ENCODE results near the gene IL18BP. TPM values are rescaled to one million over a fixed set of nuclear protein-coding genes. Genes with fewer than 3 reads are reported as not detected.

The IL18BP gene
- 10 to 100 TPM; 12.5 to 13.8 TPM for total RNA-seq

DNA sequence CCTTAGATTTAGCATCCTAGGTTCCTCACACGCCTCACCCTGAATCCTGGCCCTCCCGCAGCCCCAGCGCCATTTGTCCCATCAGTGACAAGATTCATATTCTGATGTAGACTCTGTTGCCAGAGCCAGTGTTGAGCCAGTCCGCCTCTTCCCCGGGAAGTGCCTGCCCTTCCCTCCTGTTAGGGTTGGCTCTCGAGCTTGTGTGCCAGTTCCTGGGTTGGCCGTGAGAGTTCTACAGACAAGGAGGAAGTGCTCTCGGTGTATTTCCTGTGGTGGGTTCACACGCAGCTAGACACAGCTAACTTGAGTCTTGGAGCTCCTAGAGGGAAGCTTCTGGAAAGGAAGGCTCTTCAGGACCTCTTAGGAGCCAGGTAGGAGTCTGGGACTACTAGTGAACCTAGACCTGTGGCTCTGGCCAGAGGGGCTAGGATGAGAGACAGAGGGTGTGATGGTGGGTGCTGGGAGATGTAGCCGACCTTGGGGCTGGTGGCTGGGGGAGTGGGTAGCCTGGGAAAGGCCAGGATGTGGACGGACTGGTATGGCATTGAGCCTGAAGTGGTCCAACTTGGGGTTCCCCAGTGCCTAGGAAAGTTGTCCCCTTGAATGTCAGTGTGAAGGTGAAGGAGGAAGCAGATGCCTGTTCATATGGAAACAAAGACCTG is at the start of gene IL18BP:
IL18BP (plus strand) TSS at position 261 of the 662 bp plus-strand sequence. CDS start 1,076 bp downstream, outside the sequence.
- DNase-seq (ENCODE audit: low spot score in 2 of 2) = no peak
- H3K27ac Mint-ChIP-seq = peak within 1 kb of the TSS; percentile 94 to 96
- ATAC-seq = peak; percentile 7 to 43
- H3K9me3 Mint-ChIP-seq = no peaks in the 10 kb centered on the region
- H3K36me3 Mint-ChIP-seq = peaks cover 0 to 7% of the 10 kb centered on the region in 2 donors

DNA sequence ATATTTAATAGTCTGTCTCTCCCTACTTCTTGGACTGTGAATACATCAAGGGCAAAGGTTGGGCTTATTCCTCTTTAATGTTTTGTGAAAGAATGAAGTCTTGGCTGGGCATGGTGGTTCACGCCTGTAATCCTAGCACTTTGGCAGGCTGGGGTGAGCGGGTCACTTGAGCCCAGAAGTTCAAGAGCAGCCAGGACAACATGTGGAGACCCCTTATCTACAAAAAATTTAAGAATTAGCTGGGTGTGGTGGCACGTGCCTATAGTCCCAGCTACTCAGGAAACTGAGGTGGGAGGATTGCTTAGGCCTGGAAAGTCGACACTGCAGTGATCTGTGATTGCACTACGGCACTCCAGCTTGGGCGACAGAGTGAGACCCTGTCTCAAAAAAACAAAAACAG is 49.7 kb upstream of the IL18BP start:
- H3K36me3 Mint-ChIP-seq = peaks cover 0 to 6% of the 10 kb centered on the region in 2 donors
- ATAC-seq = no peak
- DNase-seq (ENCODE audit: low spot score in 2 of 2) = no peak
- H3K27ac Mint-ChIP-seq = peak overlapping the region in 1 of 2 donors; percentile 29
- no peaks in the 10 kb centered on the region for H3K9me3 Mint-ChIP-seq

DNA sequence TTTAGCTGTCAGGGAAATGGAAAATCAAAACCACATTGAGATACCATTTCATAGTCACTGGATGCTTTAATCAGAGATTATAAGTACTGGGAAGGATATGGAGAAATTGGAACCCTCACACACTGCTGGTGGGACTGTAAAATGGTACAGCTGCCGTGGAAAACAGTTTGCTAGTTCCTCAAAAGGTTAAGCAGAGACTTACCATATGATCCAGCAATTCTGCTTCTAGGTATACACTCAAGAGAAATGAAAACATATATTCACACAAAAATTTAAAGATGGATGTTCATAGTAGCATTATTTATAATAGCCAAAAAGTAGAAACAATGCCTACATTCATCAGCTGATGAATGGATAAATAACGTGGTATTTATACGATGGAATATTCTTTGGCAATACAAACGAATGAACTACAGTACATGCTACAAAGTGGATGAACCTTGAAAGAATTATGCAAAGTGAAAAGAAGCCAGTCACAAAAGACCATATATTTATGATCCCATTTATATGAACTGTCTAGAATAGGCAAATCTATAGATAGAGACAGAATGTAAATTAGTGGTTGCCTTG is 46.9 kb upstream of the IL18BP start:
- Mint-ChIP-seq H3K27ac (no peak overlapping the region), H3K9me3 (no peaks in the 10 kb centered on the region)
- DNase-seq (ENCODE audit: low spot score in 2 of 2) = no peak

DNA sequence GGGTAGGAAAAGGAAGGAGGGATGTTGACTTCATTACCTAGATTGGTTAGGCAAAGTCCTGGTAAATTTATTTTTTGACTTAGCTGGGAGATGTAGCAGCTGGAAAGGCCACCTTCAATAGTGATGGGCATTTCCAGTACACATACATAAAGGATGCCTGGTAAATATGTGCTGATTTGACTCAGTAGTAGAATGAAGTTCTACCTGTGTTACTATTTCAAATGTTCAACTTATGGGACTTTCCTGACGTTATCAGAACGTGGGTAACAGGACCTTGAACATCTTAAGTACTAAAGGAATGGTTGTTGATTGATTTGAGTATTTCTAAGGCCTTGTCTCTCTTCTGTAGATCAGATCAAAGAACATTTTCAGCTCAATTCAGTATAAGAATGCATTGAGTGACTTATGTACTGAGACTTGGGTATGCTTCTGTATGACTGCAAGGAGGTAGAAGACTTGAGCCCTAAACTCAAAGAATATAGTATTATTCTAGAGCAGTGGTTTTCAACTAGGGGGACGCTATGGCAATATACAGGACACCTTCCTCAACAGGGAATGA is 42.7 kb upstream of the IL18BP start:
- ATAC-seq = peak; percentile 28 to 88
- H3K27ac Mint-ChIP-seq = peak overlapping the region in 1 of 2 donors; percentile 1
- peaks cover 6% of the 10 kb centered on the region in 2 donors for H3K36me3 Mint-ChIP-seq
- peaks cover 0 to 4% of the 10 kb centered on the region in 2 donors for H3K9me3 Mint-ChIP-seq
- DNase-seq (ENCODE audit: low spot score in 2 of 2) = no peak

More for the DNA sequence above, 46.9 kb upstream of the IL18BP start:
- ATAC-seq = no peak
- H3K36me3 Mint-ChIP-seq = no peaks in the 10 kb centered on the region

DNA sequence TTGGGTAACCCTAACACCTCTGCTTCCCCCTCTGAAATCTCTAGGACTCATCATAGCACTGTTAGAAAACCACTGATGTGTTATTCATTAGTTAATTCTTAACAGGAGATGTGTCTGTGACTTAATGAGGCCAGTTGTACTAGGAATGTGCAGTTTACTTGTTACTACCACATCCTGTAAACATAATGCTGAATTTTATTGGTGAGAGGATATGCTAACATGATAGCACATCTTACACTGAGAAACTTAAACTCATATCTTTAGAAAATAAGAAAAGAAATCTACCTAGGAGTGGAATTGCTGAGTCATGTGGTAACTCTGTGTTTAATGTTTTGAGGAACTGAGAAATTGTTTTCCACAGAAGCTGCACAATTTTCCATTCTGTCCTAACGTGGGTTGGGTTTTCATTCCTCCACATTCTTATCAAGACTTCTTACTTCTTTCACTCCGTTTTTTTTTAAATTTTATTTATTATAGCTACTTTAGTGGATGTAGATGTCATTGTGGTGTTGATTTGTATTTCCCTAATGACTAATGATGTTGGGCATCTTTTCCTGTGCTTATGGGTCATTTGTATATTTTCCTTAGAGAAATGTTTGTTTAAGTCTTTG is 36.2 kb upstream of the IL18BP start:
- Mint-ChIP-seq H3K9me3 (peaks cover 0 to 5% of the 10 kb centered on the region in 2 donors), H3K27ac (peak overlapping the region; percentile 69 to 92), H3K36me3 (peaks cover 11 to 22% of the 10 kb centered on the region in 2 donors)
- DNase-seq (ENCODE audit: low spot score in 2 of 2) = no peak
- peak; percentile 60 to 89 for ATAC-seq

DNA sequence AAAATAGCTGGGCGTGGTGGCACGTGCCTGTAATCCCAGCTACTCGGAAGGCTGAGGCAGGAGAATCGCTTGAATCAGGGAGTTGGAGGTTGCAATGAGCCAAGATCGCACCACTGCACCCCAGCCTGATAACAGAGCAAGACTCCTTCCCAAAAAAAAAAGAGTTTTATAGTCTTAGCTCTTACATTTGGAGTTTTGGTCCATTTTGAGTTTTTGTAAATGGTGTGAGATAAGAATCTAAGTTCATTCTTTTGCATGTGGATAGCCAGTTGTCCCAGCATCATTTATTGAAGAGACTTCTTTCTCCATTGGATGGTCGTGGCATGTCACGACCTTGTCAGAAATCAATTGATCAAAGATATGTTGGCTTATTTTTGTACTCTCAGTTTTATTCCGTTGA is 35.2 kb upstream of the IL18BP start:
- ATAC-seq (no peak), DNase-seq (ENCODE audit: low spot score in 2 of 2) (no peak)
- H3K36me3 Mint-ChIP-seq = peaks cover 11 to 22% of the 10 kb centered on the region in 2 donors
- H3K9me3 Mint-ChIP-seq = peaks cover 0 to 5% of the 10 kb centered on the region in 2 donors
- H3K27ac Mint-ChIP-seq = no peak overlapping the region

DNA sequence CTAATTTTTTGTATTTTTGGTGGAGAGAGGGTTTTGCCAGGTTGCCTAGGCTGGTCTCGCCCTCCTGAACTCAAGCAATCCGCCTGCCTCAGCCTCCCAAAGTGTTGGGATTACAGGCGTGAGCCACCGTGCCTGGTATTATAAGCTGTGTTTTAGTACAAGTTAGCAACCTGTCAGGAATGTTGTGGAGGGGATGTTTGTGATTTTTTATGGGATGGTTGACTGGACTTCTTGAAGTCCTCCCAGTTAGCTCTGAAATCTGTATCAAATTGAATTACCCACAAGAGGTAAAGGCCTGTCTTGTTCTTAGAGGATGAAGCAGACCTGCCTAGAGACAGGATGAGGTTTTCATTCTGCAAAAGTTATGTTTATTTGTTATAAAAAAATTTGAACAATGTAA is 34.1 kb upstream of the IL18BP start:
- Mint-ChIP-seq H3K36me3 (peaks cover 11 to 22% of the 10 kb centered on the region in 2 donors), H3K27ac (no peak overlapping the region), H3K9me3 (peaks cover 0 to 5% of the 10 kb centered on the region in 2 donors)
- no peak for ATAC-seq
- DNase-seq (ENCODE audit: low spot score in 2 of 2) = no peak

DNA sequence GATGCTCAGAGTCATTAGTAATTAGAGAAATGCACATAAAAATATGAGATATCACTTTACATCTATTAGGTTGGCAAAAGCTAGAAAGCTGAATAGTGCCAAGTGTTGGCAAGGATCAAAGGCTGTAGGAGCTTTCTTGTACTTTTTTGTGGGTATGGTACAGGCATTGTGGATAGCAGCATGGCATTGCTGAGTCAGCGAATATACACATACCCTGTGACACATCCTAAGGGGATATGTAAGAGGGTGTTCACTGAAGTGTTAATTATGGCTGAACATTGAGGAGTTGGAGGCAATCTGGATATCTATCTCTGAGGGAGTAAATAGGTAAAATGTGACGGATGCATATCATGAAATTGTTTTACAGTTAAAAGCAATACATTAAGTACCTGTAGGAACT is 27.0 kb upstream of the IL18BP start:
- ATAC-seq = no peak
- Mint-ChIP-seq H3K9me3 (no peaks in the 10 kb centered on the region), H3K36me3 (no peaks in the 10 kb centered on the region), H3K27ac (no peak overlapping the region)
- DNase-seq (ENCODE audit: low spot score in 2 of 2) = no peak

DNA sequence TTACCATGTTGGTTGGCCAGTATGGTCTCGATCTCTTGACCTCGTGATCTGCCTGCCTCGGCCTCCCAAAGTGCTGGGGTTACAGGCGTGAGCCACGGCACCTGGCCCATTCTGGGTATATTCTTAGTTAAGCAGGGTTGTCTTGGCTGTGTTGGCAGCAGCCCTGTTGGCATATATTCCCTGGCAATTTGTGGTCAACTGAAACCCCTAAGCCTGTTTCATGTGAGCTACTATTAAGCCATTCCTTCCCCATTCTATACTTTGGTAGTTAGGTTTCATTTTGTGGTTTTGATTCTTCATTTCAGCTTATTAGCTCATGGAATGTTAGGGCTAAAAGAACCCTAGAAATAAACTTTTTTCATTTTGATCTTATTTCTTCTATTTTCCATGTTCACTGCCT is 22.2 kb upstream of the IL18BP start:
- DNase-seq (ENCODE audit: low spot score in 2 of 2) = no peak
- H3K27ac Mint-ChIP-seq = no peak overlapping the region
- no peak for ATAC-seq
- no peaks in the 10 kb centered on the region for H3K9me3 Mint-ChIP-seq
- peaks cover 0 to 5% of the 10 kb centered on the region in 2 donors for H3K36me3 Mint-ChIP-seq

DNA sequence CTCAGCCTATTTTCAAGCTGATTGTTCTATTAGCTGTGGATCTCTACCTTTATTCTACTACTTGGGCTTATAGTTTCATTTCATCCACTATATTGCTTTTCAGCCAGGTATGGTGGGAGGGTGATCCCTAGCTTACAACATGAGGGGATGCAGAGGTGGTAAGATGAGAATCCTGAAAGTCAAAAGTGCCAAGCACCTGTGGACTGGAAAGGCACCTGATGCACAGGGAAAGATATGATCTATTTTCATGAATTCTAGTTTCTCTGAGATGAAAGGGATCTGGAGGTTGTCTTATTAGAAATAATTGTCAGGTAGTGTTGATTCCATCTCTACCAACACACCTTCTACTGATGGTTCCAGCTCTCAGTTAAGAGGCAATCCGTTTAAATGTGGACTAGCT is 21.6 kb upstream of the IL18BP start:
- Mint-ChIP-seq H3K9me3 (no peaks in the 10 kb centered on the region), H3K36me3 (peaks cover 0 to 8% of the 10 kb centered on the region in 2 donors), H3K27ac (no peak overlapping the region)
- no peak for DNase-seq (ENCODE audit: low spot score in 2 of 2)
- ATAC-seq = no peak

DNA sequence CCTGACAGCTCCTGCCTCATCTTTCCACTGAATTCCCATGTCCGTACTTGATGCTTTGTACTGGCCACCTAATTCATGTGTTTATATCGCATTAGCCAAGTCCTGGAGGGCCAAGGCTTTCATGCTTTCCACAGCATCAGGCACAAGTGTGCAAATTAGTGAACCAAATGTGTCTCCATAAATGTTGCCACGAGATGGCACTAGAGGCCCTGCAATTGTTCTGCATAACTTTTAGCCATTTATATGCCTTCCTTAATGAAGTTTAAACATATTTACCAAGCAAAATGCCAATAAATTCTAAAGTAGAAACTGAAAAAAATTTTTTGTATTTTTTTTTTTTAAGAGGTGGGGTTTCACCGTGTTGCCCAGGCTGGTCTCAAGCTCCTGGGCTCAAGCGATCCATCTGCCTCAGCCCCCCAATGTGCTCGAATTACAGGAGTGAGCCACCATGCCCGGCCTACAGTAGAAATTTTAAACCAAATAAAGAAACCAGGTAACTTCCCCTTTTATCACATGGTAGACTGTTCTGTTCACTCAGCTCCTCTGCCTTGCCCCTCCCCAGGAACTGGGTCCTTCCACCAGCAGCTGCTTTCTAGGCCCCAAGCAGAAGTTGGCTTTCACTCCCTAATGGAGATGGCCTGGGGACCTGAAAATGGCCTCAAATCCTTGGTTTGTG is 20.8 kb upstream of the IL18BP start:
- ATAC-seq (peak in 1 of 2 donors; percentile 63), DNase-seq (ENCODE audit: low spot score in 2 of 2) (peak in 1 of 2 donors; percentile 48)
- Mint-ChIP-seq H3K27ac (peak overlapping the region in 1 of 2 donors; percentile 25), H3K36me3 (peaks cover 0 to 8% of the 10 kb centered on the region in 2 donors), H3K9me3 (no peaks in the 10 kb centered on the region)

DNA sequence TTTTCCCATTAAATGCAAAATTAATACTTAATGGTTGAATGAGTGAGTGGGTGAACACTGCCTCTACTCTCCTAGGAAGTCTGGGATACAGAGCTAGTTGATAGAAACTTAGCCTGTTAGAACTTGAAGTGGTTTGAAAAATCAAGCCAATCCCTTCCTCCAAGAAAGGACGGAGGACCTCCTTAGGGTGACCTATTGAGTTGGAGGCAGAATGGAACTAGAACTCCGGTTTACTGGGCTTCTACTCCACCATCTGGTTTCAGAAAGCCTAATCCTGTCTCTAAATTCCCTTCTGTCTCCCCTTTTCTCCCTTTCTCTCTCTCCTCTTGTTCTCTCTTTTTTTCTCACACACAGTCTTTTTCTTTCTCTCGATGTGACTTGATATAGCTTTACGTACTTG is 19.6 kb upstream of the IL18BP start:
- H3K9me3 Mint-ChIP-seq = no peaks in the 10 kb centered on the region
- ATAC-seq = no peak
- peaks cover 0 to 17% of the 10 kb centered on the region in 2 donors for H3K36me3 Mint-ChIP-seq
- no peak for DNase-seq (ENCODE audit: low spot score in 2 of 2)
- no peak overlapping the region for H3K27ac Mint-ChIP-seq

DNA sequence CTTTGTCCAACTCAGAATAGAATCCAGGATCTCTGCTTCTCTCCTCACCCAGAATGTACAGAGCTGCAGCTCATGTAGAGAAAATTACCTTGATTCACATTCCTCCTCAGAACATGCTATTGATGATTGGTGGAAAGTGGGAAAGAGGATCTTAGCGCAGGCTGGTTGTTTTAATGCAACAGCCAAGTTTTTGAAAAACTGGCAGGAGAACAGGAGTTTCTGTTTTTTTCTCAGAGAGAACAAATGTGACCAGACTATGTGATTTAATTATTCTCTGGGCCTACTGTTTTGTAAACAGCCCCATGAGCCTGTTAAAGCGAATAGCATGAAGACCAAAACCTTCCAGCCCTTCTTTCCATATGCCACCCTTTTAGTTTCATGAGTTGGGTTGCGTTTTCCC is 19.1 kb upstream of the IL18BP start:
- Mint-ChIP-seq H3K36me3 (peaks cover 0 to 17% of the 10 kb centered on the region in 2 donors), H3K9me3 (no peaks in the 10 kb centered on the region), H3K27ac (no peak overlapping the region)
- ATAC-seq (no peak), DNase-seq (ENCODE audit: low spot score in 2 of 2) (no peak)

DNA sequence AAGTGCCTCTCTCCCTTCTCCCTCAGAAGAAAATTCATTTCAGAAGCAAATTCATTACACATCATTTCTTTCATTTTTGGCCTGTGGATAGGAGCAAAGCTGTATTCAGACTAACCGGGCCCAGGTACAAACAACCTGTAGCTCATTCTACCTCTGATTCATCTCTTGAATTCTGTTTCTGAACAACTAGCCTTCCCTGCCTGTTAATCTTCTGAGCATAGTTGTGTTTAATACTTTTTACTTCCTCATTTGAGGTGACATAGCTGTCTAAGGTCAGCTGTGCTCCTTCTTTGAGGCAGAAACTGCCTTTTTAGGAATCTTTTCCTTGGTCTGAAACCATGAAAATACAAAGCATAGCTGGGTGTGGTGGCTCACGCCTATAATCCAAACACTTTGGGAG is 12.6 kb upstream of the IL18BP start:
- H3K9me3 Mint-ChIP-seq = no peaks in the 10 kb centered on the region
- DNase-seq (ENCODE audit: low spot score in 2 of 2) (no peak), ATAC-seq (peak; percentile 22 to 83)
- peaks cover 0 to 21% of the 10 kb centered on the region in 2 donors for H3K36me3 Mint-ChIP-seq
- peak overlapping the region in 1 of 2 donors; percentile 15 for H3K27ac Mint-ChIP-seq

DNA sequence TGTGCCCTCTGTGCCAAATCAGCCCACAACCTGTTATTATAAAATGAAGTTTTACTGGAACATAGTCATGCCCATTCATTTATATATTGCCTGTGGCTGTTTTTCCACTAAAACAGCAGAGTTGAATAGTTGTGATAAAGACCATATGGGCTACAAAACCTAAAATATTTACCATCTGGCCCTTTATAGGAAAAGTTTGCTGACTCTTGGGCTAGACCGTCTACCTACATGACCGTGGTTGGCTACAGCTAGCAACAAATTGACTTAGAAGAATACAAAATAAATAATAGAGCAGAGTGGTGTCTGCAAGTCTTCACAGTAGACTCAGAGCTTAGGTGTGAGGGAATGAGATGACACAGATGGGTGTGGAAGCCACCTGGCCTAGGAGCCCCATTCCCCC is 11.2 kb upstream of the IL18BP start:
- ATAC-seq = no peak

DNA sequence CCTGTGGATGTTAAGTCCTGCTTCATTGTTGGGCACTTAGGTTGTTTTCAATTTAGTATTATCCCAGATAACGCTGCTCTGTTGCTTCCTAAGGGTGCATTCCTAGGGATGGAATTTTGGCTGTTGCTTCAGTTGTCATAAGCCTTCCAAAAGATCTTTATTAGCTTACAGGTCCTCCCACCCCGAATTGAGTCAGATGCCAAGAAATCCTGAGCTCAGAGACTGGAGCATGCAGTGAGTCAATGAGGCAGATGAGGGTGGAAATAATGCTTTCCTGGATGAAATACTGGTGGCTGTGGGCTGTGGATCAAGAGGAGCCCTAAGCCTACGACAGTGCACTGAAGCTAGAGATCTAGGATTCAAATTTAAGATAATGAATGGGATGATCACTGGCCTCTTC is 10.7 kb upstream of the IL18BP start:
- no peak for ATAC-seq
- DNase-seq (ENCODE audit: low spot score in 2 of 2) = no peak
- H3K9me3 Mint-ChIP-seq = no peaks in the 10 kb centered on the region
- peaks cover 0 to 14% of the 10 kb centered on the region in 2 donors for H3K36me3 Mint-ChIP-seq
- H3K27ac Mint-ChIP-seq = no peak overlapping the region

More for the DNA sequence above, 11.2 kb upstream of the IL18BP start:
- no peak for DNase-seq (ENCODE audit: low spot score in 2 of 2)
- Mint-ChIP-seq H3K9me3 (no peaks in the 10 kb centered on the region), H3K36me3 (peaks cover 0 to 14% of the 10 kb centered on the region in 2 donors), H3K27ac (no peak overlapping the region)

DNA sequence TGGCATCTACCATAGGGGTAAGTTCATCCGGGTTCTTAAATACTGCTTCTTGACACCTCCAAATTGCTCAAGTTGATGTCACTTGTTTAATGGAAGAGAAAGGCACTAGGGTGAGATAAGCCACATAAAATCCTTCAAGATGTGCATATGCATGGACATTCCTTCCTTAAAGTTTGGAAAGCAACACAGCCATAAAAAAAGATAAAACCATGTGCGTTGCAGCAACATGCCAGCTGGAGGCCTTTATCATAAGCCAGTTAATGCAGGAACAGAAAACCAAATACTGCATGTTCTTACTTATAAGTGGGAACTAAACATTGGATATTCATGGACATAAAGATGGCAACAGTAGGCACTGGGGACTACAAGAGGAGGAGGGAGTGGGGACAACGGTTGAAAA is 8.0 kb upstream of the IL18BP start:
- Mint-ChIP-seq H3K27ac (no peak overlapping the region), H3K36me3 (peaks cover 0 to 5% of the 10 kb centered on the region in 2 donors), H3K9me3 (no peaks in the 10 kb centered on the region)
- DNase-seq (ENCODE audit: low spot score in 2 of 2) = no peak
- ATAC-seq = no peak

All from activated naive CD4-positive, alpha-beta T cell treated with anti-CD3 and anti-CD28 coated beads, Interleukin-2, amount 50 U/mL, for 72 hours (primary cell).